PFSK-1 (cell line): ENCODE results near the gene ACIN1.

ENCODE experiments used
- FOXP2 ChIP-seq: optimal IDR thresholded peaks from 2 replicates; pipeline ENCODE3; 2011; ENCODE audit warnings: borderline replicate concordance, control low read depth, inconsistent platforms; ENCODE audit not compliant: insufficient read depth; ENCODE audit errors: extremely low read length, extremely low read depth
- POLR2AphosphoS5 ChIP-seq: IDR thresholded peaks from 2 replicates; pipeline ENCODE4 v1.6.1; 2012; ENCODE audit warnings: low read depth, mild to moderate bottlenecking, control low read depth, low read length, moderate library complexity
- REST ChIP-seq, 2 experiments: IDR thresholded peaks; 2 replicates each; pipeline versions ENCODE4 v1.6.1 to v1.8.0; 2011 to 2012; ENCODE audit warnings: low read depth in 2 of 2, low read length in 2 of 2, control low read depth in 1 of 2, inconsistent platforms in 1 of 2, mild to moderate bottlenecking in 1 of 2, moderate library complexity in 1 of 2; ENCODE audit not compliant: insufficient read depth in 1 of 2
- SIN3A ChIP-seq: IDR thresholded peaks from 2 replicates; pipeline ENCODE4 v1.6.1; 2012; ENCODE audit warnings: mild to moderate bottlenecking, low read length, moderate library complexity, borderline replicate concordance; ENCODE audit not compliant: insufficient read depth
- TAF1 ChIP-seq: IDR thresholded peaks from 2 replicates; pipeline ENCODE4 v1.6.1; 2012; ENCODE audit warnings: low read length, control low read depth, borderline replicate concordance; ENCODE audit not compliant: insufficient read depth

Gene ACIN1

GRCh38 chr14:23125011-23125410 lies 30.1 kb upstream of the ACIN1 start:
- TF ChIP-seq SIN3A, result no peak

GRCh38 chr14:23124337-23124954 lies 29.5 kb upstream of the ACIN1 start:
- TF ChIP-seq SIN3A (no peak), FOXP2 (no peak), POLR2AphosphoS5 (no peak), REST (IDR thresholded peaks at IDR 0.05; ENCODE audit: insufficient read depth in 1 of 2, low read depth in 2 of 2, low read length in 2 of 2) (no peak), TAF1 (no peak)

- TF ChIP-seq TAF1, result no peak
Measured at GRCh38 chr14:23123419-23123818, 28.5 kb upstream of the ACIN1 start.

GRCh38 chr14:23122086-23122485 lies 27.1 kb upstream of the ACIN1 start:
- TF ChIP-seq FOXP2 (no peak), TAF1 (no peak)

- TF ChIP-seq FOXP2, result peak; percentile 26
- TF ChIP-seq TAF1, result no peak
Measured at GRCh38 chr14:23121361-23121771, 26.4 kb upstream of the ACIN1 start.

GRCh38 chr14:23120541-23121251 lies 25.8 kb upstream of the ACIN1 start:
- TF ChIP-seq FOXP2 (peak; percentile 28), REST (IDR thresholded peaks at IDR 0.05; ENCODE audit: insufficient read depth in 1 of 2, low read depth in 2 of 2, low read length in 2 of 2) (no peak), POLR2AphosphoS5 (no peak), TAF1 (no peak), SIN3A (no peak)

- TF ChIP-seq FOXP2, result no peak
Measured at GRCh38 chr14:23119363-23120327, 24.7 kb upstream of the ACIN1 start.
